PC-3 (cell line): ENCODE measurements around the gene EZH1. TPM values are rescaled to one million over a fixed set of nuclear protein-coding genes. Genes with fewer than 3 reads are reported as not detected.

Source experiments
- ATAC-seq: fragments of 200-7000 bp; cut with Tn5 transposase; 2 replicates; pipeline ENCODE4 v1.9.1; 2020; ENCODE audit warnings: mild to moderate bottlenecking, moderate library complexity
- BruUV-seq: library from RNA; stranded (reverse); fragments of 400-500 nt; replicated peaks from 2 replicates; lab custom pipeline; 2021; lab: Mats Ljungman, UMichigan
- CTCF ChIA-PET: fragments of 300-600 bp; sonication (Branson Sonifier 250); formaldehyde crosslinking; loops from one replicate; lab custom pipeline; 2022; ENCODE audit warnings: antibody characterized with exemption; lab: Charles Lee
- POLR2A ChIA-PET: fragments of 300-600 bp; sonication (Branson Sonifier 250); formaldehyde crosslinking; loops from one replicate; lab custom pipeline; 2022; ENCODE audit warnings: antibody characterized with exemption; ENCODE audit not compliant: unreplicated experiment; lab: Charles Lee
- DNase-seq: peaks from one replicate; pipeline ENCODE4 v3.0.0-alpha.2; 2015
- H2AFZ ChIP-seq: fragments of 300-600 bp; sonication (generic); 2 replicates; pipeline ENCODE4 v1.6.0; 2016; ENCODE audit warnings: antibody characterized with exemption, low read length
- H3F3A ChIP-seq: fragments of 300-600 bp; sonication (generic); one replicate; pipeline ENCODE4 v1.6.0; 2017; ENCODE audit warnings: antibody characterized with exemption, low read length, control low read depth, mild to moderate bottlenecking; ENCODE audit not compliant: unreplicated experiment
- H3K27ac ChIP-seq: fragments of 300-600 bp; sonication (generic); 2 replicates; pipeline ENCODE4 v1.5.1; 2016; ENCODE audit warnings: mild to moderate bottlenecking, low read length
- H3K27me3 ChIP-seq: fragments of 300-600 bp; sonication (generic); 2 replicates; pipeline ENCODE4 v1.6.1; 2016; ENCODE audit warnings: low read length, mixed read lengths
- H3K36me3 ChIP-seq: fragments of 300-600 bp; sonication (generic); 2 replicates; pipeline ENCODE4 v1.6.1; 2016; ENCODE audit warnings: low read depth, mixed run types, low read length, mixed read lengths
- H3K4me1 ChIP-seq: fragments of 300-600 bp; sonication (generic); 2 replicates; pipeline ENCODE4 v1.5.1; 2016; ENCODE audit warnings: low read length; ENCODE audit not compliant: insufficient read depth
- H3K4me2 ChIP-seq: fragments of 300-600 bp; sonication (generic); 2 replicates; pipeline ENCODE4 v1.6.0; 2016; ENCODE audit warnings: low read length
- H3K4me3 ChIP-seq: fragments of 300-600 bp; sonication (generic); 2 replicates; pipeline ENCODE4 v1.5.1; 2016; ENCODE audit warnings: mild to moderate bottlenecking, low read length, mixed read lengths
- H3K79me2 ChIP-seq: fragments of 300-600 bp; sonication (generic); 2 replicates; pipeline ENCODE4 v1.6.1; 2017; ENCODE audit warnings: low read length, mixed read lengths
- H3K9ac ChIP-seq: fragments of 300-600 bp; sonication (generic); 2 replicates; pipeline ENCODE4 v1.6.0; 2016; ENCODE audit warnings: mild to moderate bottlenecking, low read length
- H3K9me2 ChIP-seq: fragments of 300-600 bp; sonication (generic); replicated peaks from 2 replicates; pipeline ENCODE4 v1.6.1; 2016; ENCODE audit warnings: mixed run types, low read length, mixed read lengths
- H3K9me3 ChIP-seq: fragments of 300-600 bp; sonication (generic); 2 replicates; pipeline ENCODE4 v1.6.1; 2016; ENCODE audit warnings: low read length, mixed read lengths
- H4K20me1 ChIP-seq: fragments of 300-600 bp; sonication (generic); 2 replicates; pipeline ENCODE4 v1.6.1; 2016; ENCODE audit warnings: low read length, mixed read lengths
- CTCF ChIP-seq: fragments of 300-600 bp; sonication (generic); conservative IDR thresholded peaks from 2 replicates; pipeline ENCODE4 v1.5.1; 2017; ENCODE audit warnings: antibody characterized with exemption, low read depth, mild to moderate bottlenecking, low read length
- EZH2 ChIP-seq: fragments of 300-600 bp; sonication (generic); IDR thresholded peaks from one replicate; pipeline ENCODE4 v1.6.1; 2017; ENCODE audit warnings: antibody characterized with exemption, mild to moderate bottlenecking, low read length; ENCODE audit not compliant: unreplicated experiment
- EZH2phosphoT487 ChIP-seq: fragments of 300-600 bp; sonication (generic); IDR thresholded peaks from 2 replicates; pipeline ENCODE4 v1.6.1; 2018; ENCODE audit warnings: mild to moderate bottlenecking, antibody characterized with exemption, low read length, borderline replicate concordance
- intact Hi-C: fragments of 100-400 bp; cut with micrococcal nuclease; formaldehyde crosslinking; loops from 2 replicates; pipeline ENCODE4 v1.9.0; 2023
- total RNA-seq: library from RNA; depleted of rRNA; stranded (reverse); fragments of >200 nt; gene quantifications from 2 replicates; pipeline ENCODE4 v1.2.3, GENCODE V29; 2014

EZH1 gene
- total RNA-seq, 1 experiment from 2014 or later: 5.8 TPM

GRCh38 chr17:42783062-42783790 is 38.4 kb upstream of the EZH1 start:
- H2AFZ ChIP-seq: no peak overlapping the region
- H3K9me2 ChIP-seq: no peaks in the 10 kb centered on the region
- DNase-seq (peak; percentile 91), ATAC-seq (peak; percentile 34)
- peak overlapping the region; percentile 93 for H3K4me2 ChIP-seq
- no peaks in the 10 kb centered on the region for H4K20me1 ChIP-seq
- TSS peak; percentile 23 for BruUV-seq
- CTCF ChIA-PET: interaction anchor here (0.5 to 1.1 kb wide), 3 partner anchors 40 to 821 kb away, joined by 3 read pairs; no protein-coding TSS in a partner anchor
- TF ChIP-seq EZH2: no peak
- H3F3A ChIP-seq: no peaks in the 10 kb centered on the region
- H3K4me3 ChIP-seq: peak overlapping the region; percentile 99
- H3K9ac ChIP-seq: peak overlapping the region; percentile 90
- H3K27ac ChIP-seq: peak overlapping the region; percentile 89
- no peaks in the 10 kb centered on the region for H3K27me3 ChIP-seq
- peaks cover 54% of the 10 kb centered on the region for H3K79me2 ChIP-seq
- no peaks in the 10 kb centered on the region for H3K9me3 ChIP-seq
- POLR2A ChIA-PET: interaction anchor here (0.5 to 1.0 kb wide), 5 partner anchors 9 to 984 kb away, joined by 3 to 10 read pairs (median 6); no protein-coding TSS in a partner anchor
- peaks cover 32% of the 10 kb centered on the region for H3K4me1 ChIP-seq
- H3K36me3 ChIP-seq: peaks cover 27% of the 10 kb centered on the region
- intact Hi-C loops: loop anchor here (5.0 kb wide), 1 partner anchor 39 kb away; the partner anchor contains the start of gene BECN1

- peaks cover 23% of the 10 kb centered on the region for H3K36me3 ChIP-seq
- DNase-seq (peak; percentile 35), ATAC-seq (peak; percentile 2)
- H3K27ac ChIP-seq: peak overlapping the region; percentile 89
- TF ChIP-seq EZH2 (no peak), EZH2phosphoT487 (no peak), CTCF (no peak)
- no peaks in the 10 kb centered on the region for H3K27me3 ChIP-seq
- peak overlapping the region; percentile 90 for H3K9ac ChIP-seq
- BruUV-seq: no TSS peak
- peak overlapping the region; percentile 93 for H3K4me2 ChIP-seq
- peaks cover 32% of the 10 kb centered on the region for H3K4me1 ChIP-seq
- H4K20me1 ChIP-seq: no peaks in the 10 kb centered on the region
- H3F3A ChIP-seq: no peaks in the 10 kb centered on the region
- H3K79me2 ChIP-seq: peaks cover 54% of the 10 kb centered on the region
- H2AFZ ChIP-seq: no peak overlapping the region
- intact Hi-C loops: loop anchor here (5.0 kb wide), 1 partner anchor 40 kb away; the partner anchor contains the start of gene BECN1
- no peaks in the 10 kb centered on the region for H3K9me2 ChIP-seq
- no peaks in the 10 kb centered on the region for H3K9me3 ChIP-seq
- peak overlapping the region; percentile 99 for H3K4me3 ChIP-seq
- CTCF ChIA-PET: interaction anchor here (0.6 to 1.1 kb wide), 2 partner anchors 41 to 204 kb away, joined by 3 read pairs; no protein-coding TSS in a partner anchor
- POLR2A ChIA-PET: interaction anchor here (0.7 kb wide), 1 partner anchor 9 kb away, joined by 8 read pairs; the partner anchor contains the start of gene VPS25
These were observed 37.6 kb upstream of the EZH1 start for GRCh38 chr17:42782166-42783061.

- Histone ChIP-seq H2AFZ (no peak overlapping the region), H3K4me1 (peaks cover 32% of the 10 kb centered on the region), H3K4me3 (peak overlapping the region; percentile 99), H3K9ac (peak overlapping the region; percentile 90), H3K27ac (peak overlapping the region; percentile 89), H3K36me3 (peaks cover 16% of the 10 kb centered on the region), H3K9me3 (no peaks in the 10 kb centered on the region), H4K20me1 (no peaks in the 10 kb centered on the region), H3K79me2 (peaks cover 54% of the 10 kb centered on the region), H3F3A (no peaks in the 10 kb centered on the region), H3K27me3 (no peaks in the 10 kb centered on the region), H3K9me2 (no peaks in the 10 kb centered on the region), H3K4me2 (peak overlapping the region; percentile 93)
- peak; percentile 3 for DNase-seq
- ChIA-PET POLR2A (interaction anchor here (0.7 kb wide), 1 partner anchor 9 kb away, joined by 8 read pairs; the partner anchor contains the start of gene VPS25), CTCF (no interaction called here)
- BruUV-seq: TSS peak; percentile 28
- intact Hi-C loops: loop anchor here (5.0 kb wide), 1 partner anchor 41 kb away; the partner anchor contains the start of gene BECN1
- TF ChIP-seq CTCF (no peak), EZH2 (no peak), EZH2phosphoT487 (no peak)
- no peak for ATAC-seq
These were observed 36.9 kb upstream of the EZH1 start for GRCh38 chr17:42781639-42782165.
